MM.1S (cell line): ENCODE data around the gene EIPR1.

ENCODE experiments used
- CTCF ChIP-seq: fragments of 300-600 bp; sonication (generic); IDR thresholded peaks from 2 replicates; pipeline ENCODE4 v1.5.1; 2016; ENCODE audit warnings: antibody characterized with exemption, low read length, mixed read lengths
- EZH2 ChIP-seq: fragments of 300-600 bp; sonication (generic); optimal IDR thresholded peaks from 2 replicates; pipeline ENCODE3; 2017; ENCODE audit warnings: low read depth, mild to moderate bottlenecking, antibody characterized with exemption, low read length, mixed read lengths

GRCh38 chr2:3154700-3155099 lies 222.9 kb downstream of the EIPR1 start:
- TF ChIP-seq EZH2 (no peak), CTCF (no peak)
